IMR-90 (cell line): ENCODE results near the gene ATG12. TPM values are rescaled to one million over a fixed set of nuclear protein-coding genes. Genes with fewer than 3 reads are reported as not detected.
A peak's percentile ranks its signal among the peaks of the same experiment; 100 is the strongest.

Experiments used
- ATAC-seq: fragments of 200-7000 bp; cut with Tn5 transposase; 2 replicates; pipeline ENCODE4 v1.9.1; 2020; ENCODE audit warnings: low read depth, mild to moderate bottlenecking, moderate library complexity
- BruUV-seq: library from RNA; stranded (reverse); fragments of 400-500 nt; replicated peaks from 2 replicates; lab custom pipeline; 2021; lab: Mats Ljungman, UMichigan
- CTCF ChIA-PET: fragments of 300-600 bp; formaldehyde crosslinking; extraction: SDS; loops from one replicate; lab custom pipeline; 2021; ENCODE audit warnings: antibody characterized with exemption; lab: Yijun Ruan, JAX
- POLR2A ChIA-PET: fragments of 300-600 bp; sonication (Branson Sonifier 250); formaldehyde crosslinking; loops from one replicate; lab custom pipeline; 2022; ENCODE audit warnings: antibody characterized with exemption; ENCODE audit not compliant: unreplicated experiment; lab: Charles Lee
- DNase-seq: peaks from one replicate; pipeline ENCODE4 v3.0.0; 2013
- H2AFZ ChIP-seq: replicated peaks from 2 replicates; pipeline ENCODE3; 2013; ENCODE audit warnings: low read length, mild to moderate bottlenecking; ENCODE audit not compliant: poor library complexity
- H2AK5ac ChIP-seq: 2 replicates; pipeline ENCODE4 v1.6.1; 2013; ENCODE audit warnings: low read depth, low read length, inconsistent platforms
- H2AK9ac ChIP-seq: replicated peaks from 2 replicates; pipeline ENCODE3; 2013; ENCODE audit warnings: mild to moderate bottlenecking, low read depth, low read length, moderate library complexity; ENCODE audit not compliant: poor library complexity
- H2BK120ac ChIP-seq: 2 replicates; pipeline ENCODE4 v1.6.1; 2013; ENCODE audit warnings: low read depth, low read length, inconsistent platforms
- H2BK15ac ChIP-seq: 3 replicates; pipeline ENCODE4 v1.6.1; 2013; ENCODE audit warnings: low read depth, low read length, inconsistent platforms
- H2BK20ac ChIP-seq: 2 replicates; pipeline ENCODE4 v1.6.1; 2013; ENCODE audit warnings: low read depth, mild to moderate bottlenecking, inconsistent platforms, low read length, moderate library complexity
- H2BK5ac ChIP-seq: 2 replicates; pipeline ENCODE4 v1.6.1; 2013; ENCODE audit warnings: mild to moderate bottlenecking, low read depth, low read length, inconsistent platforms; ENCODE audit not compliant: poor library complexity, severe bottlenecking
- H3K14ac ChIP-seq: replicated peaks from 2 replicates; pipeline ENCODE4 v1.6.1; 2013; ENCODE audit warnings: low read depth, low read length, inconsistent platforms
- H3K18ac ChIP-seq: 2 replicates; pipeline ENCODE4 v1.6.1; 2013; ENCODE audit warnings: low read depth, low read length, control low read depth
- H3K23ac ChIP-seq: 2 replicates; pipeline ENCODE4 v1.6.1; 2013; ENCODE audit warnings: low read depth, low read length, inconsistent platforms
- H3K27ac ChIP-seq: 2 replicates; pipeline ENCODE4 v1.5.1; 2013; ENCODE audit warnings: mild to moderate bottlenecking, control low read depth, low read length; ENCODE audit not compliant: insufficient read depth
- H3K27me3 ChIP-seq: 2 replicates; pipeline ENCODE4 v1.6.1; 2013; ENCODE audit warnings: low read length; ENCODE audit not compliant: control insufficient read depth, insufficient read depth
- H3K36me3 ChIP-seq: 2 replicates; pipeline ENCODE4 v1.6.1; 2013; ENCODE audit warnings: low read length, mixed read lengths; ENCODE audit not compliant: control insufficient read depth, insufficient read depth
- H3K4ac ChIP-seq: 2 replicates; pipeline ENCODE4 v1.6.1; 2013; ENCODE audit warnings: low read depth, low read length, inconsistent platforms
- H3K4me1 ChIP-seq: 2 replicates; pipeline ENCODE4 v1.6.1; 2013; ENCODE audit warnings: low read length, mixed read lengths; ENCODE audit not compliant: control insufficient read depth, insufficient read depth
- H3K4me2 ChIP-seq: 2 replicates; pipeline ENCODE4 v1.6.1; 2013; ENCODE audit warnings: low read depth, mild to moderate bottlenecking, control low read depth, low read length, moderate library complexity
- H3K4me3 ChIP-seq: 2 replicates; pipeline ENCODE4 v1.5.1; 2013; ENCODE audit warnings: low read depth, mild to moderate bottlenecking, control low read depth, low read length, moderate library complexity; ENCODE audit not compliant: insufficient read depth
- H3K56ac ChIP-seq: 2 replicates; pipeline ENCODE4 v1.6.1; 2013; ENCODE audit warnings: low read length, inconsistent platforms; ENCODE audit not compliant: insufficient read depth; ENCODE audit errors: extremely low read depth
- H3K79me1 ChIP-seq, 2 experiments: 2 replicates each; pipeline ENCODE4 v1.6.1; 2013; ENCODE audit warnings: low read length in 2 of 2, inconsistent platforms in 1 of 2, low read depth in 1 of 2
- H3K9ac ChIP-seq: 2 replicates; pipeline ENCODE4 v1.6.1; 2013; ENCODE audit warnings: low read depth, low read length, control low read depth
- H3K9me1 ChIP-seq: 2 replicates; pipeline ENCODE4 v1.6.1; 2013; ENCODE audit warnings: low read length, inconsistent platforms; ENCODE audit not compliant: insufficient read depth
- H3K9me3 ChIP-seq: 2 replicates; pipeline ENCODE4 v1.6.1; 2013; ENCODE audit warnings: low read length; ENCODE audit not compliant: control insufficient read depth, insufficient read depth
- H4K20me1 ChIP-seq: 2 replicates; pipeline ENCODE4 v1.6.1; 2013; ENCODE audit warnings: low read length, inconsistent platforms; ENCODE audit not compliant: insufficient read depth
- H4K5ac ChIP-seq: 2 replicates; pipeline ENCODE4 v1.6.1; 2013; ENCODE audit warnings: mild to moderate bottlenecking, low read depth, low read length, control low read depth
- H4K8ac ChIP-seq, 2 experiments: 2 replicates each; pipeline ENCODE4 v1.6.1; 2013; ENCODE audit warnings: low read depth in 2 of 2, low read length in 2 of 2, control low read depth in 1 of 2, inconsistent platforms in 1 of 2
- H4K91ac ChIP-seq: 2 replicates; pipeline ENCODE4 v1.6.1; 2013; ENCODE audit warnings: low read depth, low read length, inconsistent platforms; ENCODE audit not compliant: insufficient read depth
- CEBPB ChIP-seq: IDR thresholded peaks from 2 replicates; pipeline ENCODE4 v1.6.1; 2012; ENCODE audit warnings: low read depth, low read length, improper control_type of control experiment
- CTCF ChIP-seq: conservative IDR thresholded peaks from 2 replicates; pipeline ENCODE4 v1.5.1; 2012; ENCODE audit warnings: mild to moderate bottlenecking, low read depth, low read length, improper control_type of control experiment
- FOS ChIP-seq: fragments of 150-350 bp; IDR thresholded peaks from 2 replicates; pipeline ENCODE4 v1.6.1; 2016; ENCODE audit warnings: low read depth, low read length
- MAZ ChIP-seq: IDR thresholded peaks from 2 replicates; pipeline ENCODE4 v1.6.1; 2012; ENCODE audit warnings: low read depth, mild to moderate bottlenecking, low read length, improper control_type of control experiment, moderate library complexity, borderline replicate concordance
- MXI1 ChIP-seq: IDR thresholded peaks from 2 replicates; pipeline ENCODE4 v1.6.1; 2012; ENCODE audit warnings: low read depth, mild to moderate bottlenecking, low read length, moderate library complexity, borderline replicate concordance
- RAD21 ChIP-seq: IDR thresholded peaks from 2 replicates; pipeline ENCODE4 v1.6.1; 2012; ENCODE audit warnings: low read length, improper control_type of control experiment
- RCOR1 ChIP-seq: IDR thresholded peaks from 2 replicates; pipeline ENCODE4 v1.6.1; 2012; ENCODE audit warnings: mild to moderate bottlenecking, low read length, improper control_type of control experiment; ENCODE audit not compliant: insufficient replicate concordance
- WGBS, 2 experiments: methylation state at CpG; one replicate each; pipeline versions ENCODE4 v1.1.5 to v1.1.7; 2013; ENCODE audit warnings: missing lambda C conversion rate in 2 of 2; ENCODE audit not compliant: insufficient read length in 1 of 2; ENCODE audit errors: extremely low coverage in 2 of 2; 5-methylcytosine and 5-hydroxymethylcytosine counted together
- dilution Hi-C: fragments of 300-500 bp; cut with HindIII; formaldehyde crosslinking; loops from one replicate; pipeline ENCODE4 v1.14.3; 2018; ENCODE audit warnings: low sequenced_read_pairs; ENCODE audit not compliant: unreplicated experiment
- in situ Hi-C: fragments of 300-500 bp; cut with MboI; formaldehyde crosslinking; loops from 3 replicates; pipeline ENCODE4 v1.14.3; 2019; ENCODE audit warnings: low sequenced_read_pairs, inconsistent platforms, mixed read lengths
- intact Hi-C: fragments of 100-400 bp; cut with micrococcal nuclease; formaldehyde crosslinking; loops from 2 replicates; pipeline ENCODE4 v1.10.0; 2022
- polyA plus RNA-seq, 3 experiments: library from polyadenylated mRNA; depleted of rRNA; stranded (reverse); fragments of >200 nt; gene quantifications; 2 replicates each; pipeline ENCODE4 v1.2.3, GENCODE V29; 2012; ENCODE audit warnings: low replicate concordance in 1 of 3
- total RNA-seq: library from RNA; depleted of rRNA; stranded (reverse); fragments of >200 nt; gene quantifications from 2 replicates; pipeline ENCODE4 v1.2.3, GENCODE V29; 2012

Gene ATG12
- total and polyA plus RNA-seq, 2 of the 4 experiments (the other 2 are of a cell fraction): 68.0 to 95.7 TPM

- H4K5ac ChIP-seq: no peak overlapping the region
- 95% methylated on average over 4 of the region's 7 CpGs; no CpG with 5 or more reads in 1 of the 2 experiments for WGBS, 2 experiments
- peaks cover 2% of the 10 kb centered on the region for H3K4me1 ChIP-seq
- ChIA-PET POLR2A (no interaction called here), CTCF (no interaction called here)
- no peak overlapping the region for H2AK9ac ChIP-seq
- no peak overlapping the region for H3K14ac ChIP-seq
- H3K4me3 ChIP-seq: no peak overlapping the region
- no peak overlapping the region for H3K4ac ChIP-seq
- intact Hi-C loops (loop anchor here (5.0 kb wide), 2 partner anchors 223 to 547 kb away; partner anchors contain the start of gene CCDC112), dilution Hi-C loops (no loop called here), in situ Hi-C loops (loop anchor here (25.0 kb wide), 1 partner anchor 557 kb away; the partner anchor contains the start of gene CCDC112)
- H2BK15ac ChIP-seq: no peak overlapping the region
- H3K56ac ChIP-seq: no peak overlapping the region
- H2BK5ac ChIP-seq: no peak overlapping the region
- TF ChIP-seq RAD21 (no peak), CEBPB (no peak), CTCF (no peak), MAZ (no peak), MXI1 (no peak), RCOR1 (no peak), FOS (no peak)
- no peaks in the 10 kb centered on the region for H3K27me3 ChIP-seq
- H3K18ac ChIP-seq: no peak overlapping the region
- no peaks in the 10 kb centered on the region for H3K9me3 ChIP-seq
- no TSS peak for BruUV-seq
- H4K20me1 ChIP-seq: peaks cover 39% of the 10 kb centered on the region
- no peak overlapping the region for H3K27ac ChIP-seq
- DNase-seq (no peak), ATAC-seq (no peak)
- H3K79me1 ChIP-seq: peaks cover 14 to 47% of the 10 kb centered on the region in 2 experiments
- H2AK5ac ChIP-seq: no peak overlapping the region
- no peaks in the 10 kb centered on the region for H3K36me3 ChIP-seq
- H4K8ac ChIP-seq: no peak overlapping the region
- no peak overlapping the region for H4K91ac ChIP-seq
- H2BK120ac ChIP-seq: no peak overlapping the region
- H3K23ac ChIP-seq: 0 out of 2 replicates have a peak overlapping the region, but pooled peaks have one; percentile 17
- H3K4me2 ChIP-seq: no peak overlapping the region; the same call in 1 of the 2 replicates
- no peak overlapping the region for H3K9ac ChIP-seq
- peaks cover 5% of the 10 kb centered on the region; the same call in 1 of the 2 replicates for H3K9me1 ChIP-seq
- no peak overlapping the region for H2BK20ac ChIP-seq
- H2AFZ ChIP-seq: no peak overlapping the region
Measured at GRCh38 chr5:115844321-115844817, 3.0 kb upstream of the ATG12 start.
